GM12878 (cell line): ENCODE measurements around the gene LBX1. TPM values are rescaled to one million over a fixed set of nuclear protein-coding genes. Genes with fewer than 3 reads are reported as not detected.

ENCODE experiments used
- ATAC-seq: fragments of 200-7000 bp; cut with Tn5 transposase; 3 replicates; pipeline ENCODE4 v1.9.1; 2020; ENCODE audit warnings: mild to moderate bottlenecking, moderate library complexity
- BruUV-seq: library from RNA; stranded (reverse); fragments of 400-500 nt; replicated peaks from 2 replicates; lab custom pipeline; 2021; lab: Mats Ljungman, UMichigan
- CTCF ChIA-PET: fragments of 300-600 bp; sonication (Branson Sonifier 250); formaldehyde crosslinking; extraction: SDS; loops from one replicate; lab custom pipeline; 2021; ENCODE audit warnings: inconsistent platforms; lab: Yijun Ruan, JAX
- POLR2A ChIA-PET: fragments of 350-600 bp; formaldehyde crosslinking; extraction: SDS; loops from one replicate; lab custom pipeline; 2021; ENCODE audit warnings: inconsistent platforms; lab: Charles Lee
- RAD21 ChIA-PET: fragments of 300-600 bp; sonication (Branson Sonifier 250); formaldehyde crosslinking; loops from one replicate; lab custom pipeline; 2023; ENCODE audit warnings: antibody characterized with exemption; ENCODE audit not compliant: unreplicated experiment; lab: Charles Lee
- SMC1A ChIA-PET: fragments of 300-600 bp; sonication (Branson Sonifier 250); formaldehyde crosslinking; loops from one replicate; lab custom pipeline; 2023; ENCODE audit not compliant: unreplicated experiment, uncharacterized antibody; lab: Charles Lee
- DNase-seq: peaks from one replicate; pipeline ENCODE4 v3.0.0-alpha.2; 2011; ENCODE audit warnings: low read depth, low spot score
- FAIRE-seq: peaks from 3 replicates; lab custom pipeline; 2011; peaks lifted over from hg19 to GRCh38; lab: Jason Lieb, UNC
- H2AFZ ChIP-seq: 2 replicates; pipeline ENCODE4 v1.6.0; 2011; ENCODE audit warnings: low read depth, low read length, control low read depth; ENCODE audit not compliant: control insufficient read depth
- H3K27ac ChIP-seq: 2 replicates; pipeline ENCODE4 v1.5.1; 2011; ENCODE audit warnings: control low read depth; ENCODE audit not compliant: control insufficient read depth, insufficient read depth
- H3K27me3 ChIP-seq, 2 experiments: replicated peaks in 1 of 2; 2 replicates each; pipeline versions ENCODE4 v1.6.0 to v1.6.1; 2011; ENCODE audit warnings: low read length in 1 of 2; ENCODE audit not compliant: control insufficient read depth in 2 of 2, insufficient read depth in 2 of 2
- H3K36me3 ChIP-seq, 2 experiments: 2 replicates each; pipeline ENCODE4 v1.5.1; 2011; ENCODE audit warnings: low read length in 1 of 2; ENCODE audit not compliant: control insufficient read depth in 2 of 2, insufficient read depth in 2 of 2
- H3K4me1 ChIP-seq: 2 replicates; pipeline ENCODE4 v1.6.1; 2011; ENCODE audit warnings: mild to moderate bottlenecking, low read length, moderate library complexity, mixed read lengths; ENCODE audit not compliant: control insufficient read depth, insufficient read depth
- H3K4me2 ChIP-seq: 2 replicates; pipeline ENCODE4 v1.6.0; 2011; ENCODE audit warnings: control low read depth; ENCODE audit not compliant: control insufficient read depth, insufficient read depth
- H3K4me3 ChIP-seq: fragments of 200-600 bp; sonication (generic); 2 replicates; pipeline ENCODE4 v1.5.1; 2016
- H3K79me2 ChIP-seq: 2 replicates; pipeline ENCODE4 v1.6.0; 2011; ENCODE audit warnings: low read length; ENCODE audit not compliant: control insufficient read depth, insufficient read depth
- H3K9ac ChIP-seq: 2 replicates; pipeline ENCODE4 v1.8.0; 2011; ENCODE audit warnings: low read length, control low read depth, mixed read lengths; ENCODE audit not compliant: control insufficient read depth, insufficient read depth
- H3K9me3 ChIP-seq: replicated peaks from 3 replicates; pipeline ENCODE4 v1.5.1; 2011; ENCODE audit warnings: mild to moderate bottlenecking, low read length; ENCODE audit not compliant: control insufficient read depth, insufficient read depth
- H4K20me1 ChIP-seq: 2 replicates; pipeline ENCODE4 v1.6.0; 2011; ENCODE audit not compliant: control insufficient read depth, insufficient read depth
- BHLHE40 ChIP-seq, 2 experiments: fragments of 450-650 bp in 1 of 2; IDR thresholded peaks; 2 replicates each; pipeline ENCODE4 v1.6.1; 2011 to 2017; ENCODE audit warnings: low read depth in 2 of 2, borderline replicate concordance in 1 of 2, improper control_type of control experiment in 1 of 2, low read length in 1 of 2, mild to moderate bottlenecking in 1 of 2
- BMI1 ChIP-seq: fragments of 450-650 bp; IDR thresholded peaks from 2 replicates; pipeline ENCODE4 v1.6.1; 2016; ENCODE audit warnings: mild to moderate bottlenecking, moderate library complexity, borderline replicate concordance
- BRCA1 ChIP-seq: IDR thresholded peaks from 2 replicates; pipeline ENCODE4 v1.6.1; 2011; ENCODE audit warnings: low read depth, low read length, improper control_type of control experiment
- CBX5 ChIP-seq: sonication (generic); IDR thresholded peaks from 2 replicates; pipeline ENCODE4 v1.6.1; 2016; ENCODE audit warnings: low read depth, moderate library complexity, mild to moderate bottlenecking, inconsistent platforms
- CHD1 ChIP-seq: IDR thresholded peaks from 2 replicates; pipeline ENCODE4 v1.6.1; 2012; ENCODE audit warnings: low read depth, low read length, improper control_type of control experiment
- IKZF1 ChIP-seq: fragments of 450-650 bp; conservative IDR thresholded peaks from 2 replicates; pipeline ENCODE4 v1.6.1; 2017; ENCODE audit warnings: antibody characterized with exemption, mild to moderate bottlenecking
- NFYB ChIP-seq: IDR thresholded peaks from 2 replicates; pipeline ENCODE4 v1.6.1; 2011; ENCODE audit warnings: low read depth, mild to moderate bottlenecking, low read length, improper control_type of control experiment, moderate library complexity; ENCODE audit not compliant: insufficient read depth
- SUZ12 ChIP-seq: fragments of 200-600 bp; sonication (generic); IDR thresholded peaks from one replicate; pipeline ENCODE4 v1.6.1; 2018; ENCODE audit warnings: antibody characterized with exemption, mild to moderate bottlenecking; ENCODE audit not compliant: unreplicated experiment
- WGBS: methylation state at CpG from one replicate; pipeline ENCODE4 v1.1.6; 2016; ENCODE audit warnings: low lambda C conversion rate; ENCODE audit not compliant: insufficient replicate concordance, insufficient coverage; ENCODE audit errors: missing lambda C conversion rate; 5-methylcytosine and 5-hydroxymethylcytosine counted together
- in situ Hi-C: fragments of 300-500 bp; cut with MboI; formaldehyde crosslinking; loops from 9 replicates; pipeline ENCODE4 v1.14.3; 2018; ENCODE audit warnings: mixed read lengths
- intact Hi-C: fragments of 100-400 bp; cut with micrococcal nuclease; formaldehyde crosslinking; loops from one replicate; pipeline ENCODE4 v1.14.2; 2022; ENCODE audit not compliant: unreplicated experiment
- polyA plus RNA-seq, 11 experiments: library from polyadenylated mRNA; depleted of rRNA in 4 of 11; unstranded in 6 of 11; stranded (reverse) in 5 of 11; fragments of >200 nt; fragmentation: Nextera tagmentation in 4 of 11; fragmentation: Illumina TruSeq in 1 of 11; extraction: Ambion mirVana in 4 of 11; extraction: Trizol in 1 of 11; gene quantifications; 1 replicate in 1 of 11; 2 replicates in 10 of 11; pipeline versions ENCODE4 v1.2.1 to v1.2.3, GENCODE V29; 2011 to 2016; ENCODE audit warnings: inconsistent platforms in 2 of 11, missing spikeins in 2 of 11, low read depth in 1 of 11
- total RNA-seq, 4 experiments: library from RNA; depleted of rRNA in 3 of 4; stranded (reverse); fragments of >200 nt in 3 of 4; fragmentation: Illumina TruSeq in 1 of 4; extraction: Trizol in 1 of 4; gene quantifications; 2 replicates each; pipeline versions ENCODE4 v1.2.1 to v1.2.3, GENCODE V29; 2013 to 2021
- TF ChIP-seq, protein P1 (sequence below): fragments of 450-650 bp; conservative IDR thresholded peaks from 2 replicates; pipeline ENCODE4 v1.6.1; 2017; ENCODE audit warnings: mild to moderate bottlenecking, moderate library complexity

Gene LBX1
- total and polyA plus RNA-seq, 10 of the 15 experiments (the other 5 are each of a cell fraction or from before 2014, with no cell fraction given): not detected

DNA sequence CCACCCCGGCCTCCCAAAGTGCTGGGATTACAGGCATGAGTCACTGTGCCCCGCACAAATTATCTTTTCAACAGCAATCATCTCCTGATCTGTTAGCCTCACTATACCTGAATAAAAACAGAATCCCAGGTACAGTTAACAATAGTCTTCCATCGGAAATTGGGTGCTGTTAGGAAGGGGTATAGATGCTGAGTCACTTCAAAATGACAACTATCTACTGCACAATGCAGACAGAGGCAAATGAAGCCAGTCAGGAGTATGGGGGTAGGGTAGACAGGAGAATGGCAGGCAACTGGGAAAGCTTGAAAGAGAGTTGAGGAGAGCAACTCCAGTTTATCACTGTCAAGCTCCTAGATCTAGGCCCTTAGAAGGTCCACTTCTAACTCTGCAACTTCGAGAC is 40.3 kb downstream of the LBX1 start:
- Histone ChIP-seq H3K27me3 (no peaks in the 10 kb centered on the region), H3K4me2 (no peak overlapping the region), H3K4me1 (no peaks in the 10 kb centered on the region), H3K79me2 (no peaks in the 10 kb centered on the region), H3K36me3 (no peaks in the 10 kb centered on the region), H3K27ac (no peak overlapping the region), H3K4me3 (no peak overlapping the region), H3K9ac (no peak overlapping the region), H4K20me1 (no peaks in the 10 kb centered on the region), H2AFZ (no peak overlapping the region), H3K9me3 (no peaks in the 10 kb centered on the region)
- CTCF ChIA-PET: interaction anchor here (1.2 kb wide), 1 partner anchor 47 kb away, joined by 3 read pairs; no protein-coding TSS in a partner anchor
- no peak for FAIRE-seq
- DNase-seq: no peak
- ATAC-seq: no peak
- RAD21 ChIA-PET: no interaction called here
- POLR2A ChIA-PET: no interaction called here
- in situ Hi-C loops: no loop called here
- no peak for TF ChIP-seq IKZF1
- TF ChIP-seq, protein P1, sequence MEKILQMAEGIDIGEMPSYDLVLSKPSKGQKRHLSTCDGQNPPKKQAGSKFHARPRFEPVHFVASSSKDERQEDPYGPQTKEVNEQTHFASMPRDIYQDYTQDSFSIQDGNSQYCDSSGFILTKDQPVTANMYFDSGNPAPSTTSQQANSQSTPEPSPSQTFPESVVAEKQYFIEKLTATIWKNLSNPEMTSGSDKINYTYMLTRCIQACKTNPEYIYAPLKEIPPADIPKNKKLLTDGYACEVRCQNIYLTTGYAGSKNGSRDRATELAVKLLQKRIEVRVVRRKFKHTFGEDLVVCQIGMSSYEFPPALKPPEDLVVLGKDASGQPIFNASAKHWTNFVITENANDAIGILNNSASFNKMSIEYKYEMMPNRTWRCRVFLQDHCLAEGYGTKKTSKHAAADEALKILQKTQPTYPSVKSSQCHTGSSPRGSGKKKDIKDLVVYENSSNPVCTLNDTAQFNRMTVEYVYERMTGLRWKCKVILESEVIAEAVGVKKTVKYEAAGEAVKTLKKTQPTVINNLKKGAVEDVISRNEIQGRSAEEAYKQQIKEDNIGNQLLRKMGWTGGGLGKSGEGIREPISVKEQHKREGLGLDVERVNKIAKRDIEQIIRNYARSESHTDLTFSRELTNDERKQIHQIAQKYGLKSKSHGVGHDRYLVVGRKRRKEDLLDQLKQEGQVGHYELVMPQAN: no peak
- no peak for TF ChIP-seq CBX5
- no peak for TF ChIP-seq SUZ12
- no peak for TF ChIP-seq BRCA1
- no peak for TF ChIP-seq CHD1
- TF ChIP-seq BHLHE40 (IDR thresholded peaks at IDR 0.05; ENCODE audit: borderline replicate concordance in 1 of 2, low read depth in 2 of 2, low read length in 1 of 2): no peak
- no peak for TF ChIP-seq NFYB
- no peak for TF ChIP-seq BMI1
- intact Hi-C loops: no loop called here
- no TSS peak for BruUV-seq
- WGBS: 31% methylated on average over 4 of the region's 4 CpGs
- SMC1A ChIA-PET: no interaction called here
